Gastroesophageal sphincter (tissue), 3 donors: ENCODE measurements around the gene ARHGEF4.

Source experiments
- POLR2A ChIP-seq, 2 donors: fragments of 450-650 bp; IDR thresholded peaks; one replicate each; pipeline ENCODE4 v1.6.1; 2017; ENCODE audit warnings: antibody characterized with exemption in 2 of 2, mild to moderate bottlenecking in 2 of 2, moderate library complexity in 1 of 2
- POLR2AphosphoS5 ChIP-seq: sonication (generic); formaldehyde crosslinking; IDR thresholded peaks from one replicate; pipeline ENCODE4 v1.6.1; 2017; ENCODE audit warnings: antibody characterized with exemption
- TF ChIP-seq, protein P1 (sequence below), 4 experiments: fragments of 200-600 bp in 2 of 4; fragments of 450-650 bp in 2 of 4; sonication (generic) in 1 of 4; IDR thresholded peaks; one replicate each; pipeline ENCODE4 v1.5.1; 2017 to 2019; ENCODE audit warnings: antibody characterized with exemption in 4 of 4, mild to moderate bottlenecking in 2 of 4, moderate library complexity in 2 of 4

DNA sequence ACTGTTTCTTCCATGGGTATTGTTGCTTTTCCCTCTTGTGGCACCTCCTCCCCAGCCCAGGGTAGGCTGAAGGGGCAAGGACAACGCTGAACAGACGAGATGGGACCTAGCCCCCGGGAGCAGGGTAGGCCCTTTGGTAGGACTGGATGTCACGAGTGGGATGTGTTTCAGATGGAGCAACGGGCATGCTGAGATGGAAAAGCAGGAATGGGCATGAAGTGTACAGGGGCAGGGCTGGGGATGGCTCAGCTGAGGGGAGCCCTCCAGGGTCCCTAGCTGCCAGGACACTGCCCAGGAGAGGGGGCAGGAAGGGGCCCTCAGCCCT lies 33.4 kb downstream of the ARHGEF4 start:
- TF ChIP-seq POLR2AphosphoS5 (no peak), POLR2A (IDR thresholded peaks at IDR 0.05) (no peak)
- TF ChIP-seq, protein P1, sequence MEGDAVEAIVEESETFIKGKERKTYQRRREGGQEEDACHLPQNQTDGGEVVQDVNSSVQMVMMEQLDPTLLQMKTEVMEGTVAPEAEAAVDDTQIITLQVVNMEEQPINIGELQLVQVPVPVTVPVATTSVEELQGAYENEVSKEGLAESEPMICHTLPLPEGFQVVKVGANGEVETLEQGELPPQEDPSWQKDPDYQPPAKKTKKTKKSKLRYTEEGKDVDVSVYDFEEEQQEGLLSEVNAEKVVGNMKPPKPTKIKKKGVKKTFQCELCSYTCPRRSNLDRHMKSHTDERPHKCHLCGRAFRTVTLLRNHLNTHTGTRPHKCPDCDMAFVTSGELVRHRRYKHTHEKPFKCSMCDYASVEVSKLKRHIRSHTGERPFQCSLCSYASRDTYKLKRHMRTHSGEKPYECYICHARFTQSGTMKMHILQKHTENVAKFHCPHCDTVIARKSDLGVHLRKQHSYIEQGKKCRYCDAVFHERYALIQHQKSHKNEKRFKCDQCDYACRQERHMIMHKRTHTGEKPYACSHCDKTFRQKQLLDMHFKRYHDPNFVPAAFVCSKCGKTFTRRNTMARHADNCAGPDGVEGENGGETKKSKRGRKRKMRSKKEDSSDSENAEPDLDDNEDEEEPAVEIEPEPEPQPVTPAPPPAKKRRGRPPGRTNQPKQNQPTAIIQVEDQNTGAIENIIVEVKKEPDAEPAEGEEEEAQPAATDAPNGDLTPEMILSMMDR (IDR thresholded peaks at IDR 0.05), result no peak
